Upper lobe of left lung (tissue), 6 donors: ENCODE results near the gene SERTAD1. TPM values are rescaled to one million over a fixed set of nuclear protein-coding genes. Genes with fewer than 3 reads are reported as not detected.
"Not testable (repeated sequence)": the region's sequence is repeated elsewhere in the genome, so short reads cannot be mapped to it uniquely, and the experiment has no call there.

ENCODE experiments used
- ATAC-seq, 2 donors: fragments of 200-7000 bp; cut with Tn5 transposase; one replicate each; pipeline ENCODE4 v1.9.1; 2022; ENCODE audit warnings: mild to moderate bottlenecking in 2 of 2, moderate library complexity in 2 of 2; ENCODE audit not compliant: low FRiP score in 2 of 2
- DNase-seq, 2 donors: peaks; one replicate each; pipeline ENCODE4 v3.0.0-alpha.2; 2019 to 2020
- H3K27ac ChIP-seq, 4 donors: fragments of 200-600 bp; sonication (generic); one replicate each; pipeline ENCODE4 v1.5.1; 2016 to 2019
- H3K27me3 ChIP-seq, 4 donors: fragments of 200-600 bp; sonication (generic); one replicate each; pipeline ENCODE4 v1.5.1; 2017 to 2019
- H3K36me3 ChIP-seq, 4 donors: fragments of 200-600 bp; sonication (generic); one replicate each; pipeline ENCODE4 v1.5.1; 2016 to 2019
- H3K4me1 ChIP-seq, 4 donors: fragments of 200-600 bp; sonication (generic); one replicate each; pipeline ENCODE4 v1.5.1; 2018 to 2019
- H3K4me3 ChIP-seq, 4 donors: fragments of 200-600 bp; sonication (generic); one replicate each; pipeline ENCODE4 v1.5.1; 2017 to 2019; ENCODE audit warnings: mild to moderate bottlenecking in 2 of 4, moderate library complexity in 1 of 4
- H3K9me3 ChIP-seq, 4 donors: fragments of 200-600 bp; sonication (generic); one replicate each; pipeline ENCODE4 v1.5.1; 2018 to 2019
- CTCF ChIP-seq, 6 experiments: fragments of 450-650 bp in 4 of 6; fragments of 200-600 bp in 2 of 6; sonication (generic) in 2 of 6; IDR thresholded peaks; one replicate each; pipeline ENCODE4 v1.5.1; 2016 to 2019; ENCODE audit warnings: antibody characterized with exemption in 6 of 6
- EP300 ChIP-seq, 4 donors: sonication (generic); formaldehyde crosslinking; IDR thresholded peaks; one replicate each; pipeline ENCODE4 v1.5.1; 2017; ENCODE audit warnings: antibody characterized with exemption in 4 of 4, control low read depth in 2 of 4
- POLR2A ChIP-seq, 4 donors: fragments of 450-650 bp; IDR thresholded peaks; one replicate each; pipeline ENCODE4 v1.5.1; 2016 to 2017; ENCODE audit warnings: antibody characterized with exemption in 4 of 4, mild to moderate bottlenecking in 2 of 4
- POLR2AphosphoS5 ChIP-seq, 2 donors: sonication (generic); formaldehyde crosslinking; IDR thresholded peaks; one replicate each; pipeline ENCODE4 v1.5.1; 2017; ENCODE audit warnings: antibody characterized with exemption in 2 of 2
- WGBS, 2 donors: methylation state at CpG; one replicate each; pipeline ENCODE4 v1.1.5; 2017 to 2018; 5-methylcytosine and 5-hydroxymethylcytosine counted together
- total RNA-seq, 6 donors: library from RNA; depleted of rRNA in 4 of 6; stranded (reverse); fragments of >200 nt in 4 of 6; gene quantifications; one replicate each; pipeline versions ENCODE4 v1.1.0 to v1.2.1, GENCODE V29; 2016 to 2021
- donor health status: DM: no; HTN: no; CAD: no; lungs with moderate emphysema.
- donor health status: DM: no; HTN: yes; CAD: no; lungs with severe emphysema.

Gene SERTAD1
- total RNA-seq, 6 donors from 2014 or later = 2.1 to 37.5 (median 18.4) TPM

DNA sequence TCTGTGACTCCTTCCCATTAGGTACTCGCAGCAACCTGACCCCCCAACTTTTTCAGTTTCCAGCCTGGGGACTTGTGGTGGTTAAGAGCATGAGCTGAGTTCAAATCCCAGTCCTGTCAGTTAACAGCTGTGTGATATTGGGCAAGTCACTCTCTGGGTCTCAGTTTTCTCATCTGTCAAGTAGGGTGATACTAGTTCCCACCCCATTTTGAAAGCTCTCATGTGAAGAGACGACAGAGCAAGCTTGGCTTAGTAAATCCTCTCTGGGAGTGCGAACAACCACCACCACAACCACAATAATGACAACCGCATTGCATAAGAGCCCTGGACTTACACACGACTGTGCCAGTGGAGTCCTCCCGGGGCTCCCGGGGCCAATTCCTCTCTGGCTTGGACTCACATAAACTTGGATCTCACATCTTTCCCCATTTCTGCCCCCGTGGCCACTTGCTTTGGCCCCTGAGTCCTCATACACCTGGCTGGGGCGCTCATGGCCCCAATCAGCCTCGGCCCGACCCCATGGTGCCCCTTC is 39.3 kb upstream of the SERTAD1 start:
- Histone ChIP-seq H3K4me3 (peak overlapping the region; percentile 70 to 85 (median 78)), H3K36me3 (no peaks in the 10 kb centered on the region), H3K27me3 (peaks cover 0 to 6% (median 3%) of the 10 kb centered on the region in 4 donors), H3K27ac (peak overlapping the region; percentile 93 to 99 (median 94)), H3K4me1 (peaks cover 28 to 56% (median 34%) of the 10 kb centered on the region in 4 donors), H3K9me3 (no peaks in the 10 kb centered on the region)
- 11 to 16% methylated on average over 11 of the region's 11 CpGs for WGBS, 2 donors
- peak; percentile 15 to 49 for ATAC-seq
- no peak for TF ChIP-seq POLR2A (IDR thresholded peaks at IDR 0.05)
- TF ChIP-seq POLR2AphosphoS5 (IDR thresholded peaks at IDR 0.05) = no peak
- TF ChIP-seq CTCF (IDR thresholded peaks at IDR 0.05) = no peak
- TF ChIP-seq EP300 (IDR thresholded peaks at IDR 0.05) = no peak
- DNase-seq = peak in 1 of 2 donors; percentile 68

- peak in 1 of 2 donors; percentile 91 for DNase-seq
- peak overlapping the region; percentile 70 to 85 (median 78) for H3K4me3 ChIP-seq
- H3K4me1 ChIP-seq = peaks cover 28 to 56% (median 34%) of the 10 kb centered on the region in 4 donors
- 19 to 26% methylated on average over 10 to 11 of the region's 11 CpGs for WGBS, 2 donors
- H3K27ac ChIP-seq = peak overlapping the region; percentile 93 to 99 (median 94)
- no peaks in the 10 kb centered on the region for H3K36me3 ChIP-seq
- peaks cover 0 to 6% (median 3%) of the 10 kb centered on the region in 4 donors for H3K27me3 ChIP-seq
- TF ChIP-seq CTCF (IDR thresholded peaks at IDR 0.05) (peak; percentile 78 to 93 (median 90)), EP300 (IDR thresholded peaks at IDR 0.05) (no peak), POLR2A (IDR thresholded peaks at IDR 0.05) (peak in 1 of 4 donors; percentile 55), POLR2AphosphoS5 (IDR thresholded peaks at IDR 0.05) (peak in 1 of 2 donors; percentile 34)
- ATAC-seq = peak; percentile 68 to 75
- H3K9me3 ChIP-seq = no peaks in the 10 kb centered on the region
These were observed 38.5 kb upstream of the SERTAD1 start for GRCh38 chr19:40464059-40465024.

- Histone ChIP-seq H3K4me3 (peak overlapping the region in 3 of 4 donors; percentile 70 to 85 (median 78)), H3K27ac (peak overlapping the region; percentile 93 to 99 (median 94)), H3K4me1 (peaks cover 28 to 56% (median 34%) of the 10 kb centered on the region in 4 donors)
- DNase-seq (peak in 1 of 2 donors; percentile 82), ATAC-seq (peak in 1 of 2 donors; percentile 6)
- not testable (repeated sequence) for H3K9me3 ChIP-seq, H3K36me3 ChIP-seq, H3K27me3 ChIP-seq
- peak in 1 of 4 donors; percentile 16 for TF ChIP-seq POLR2A (IDR thresholded peaks at IDR 0.05)
- peak in 1 of 2 donors; percentile 31 for TF ChIP-seq POLR2AphosphoS5 (IDR thresholded peaks at IDR 0.05)
- 41 to 69% methylated on average over 12 of the region's 12 CpGs for WGBS, 2 donors
These were observed 37.8 kb upstream of the SERTAD1 start for GRCh38 chr19:40463587-40464037.

DNA sequence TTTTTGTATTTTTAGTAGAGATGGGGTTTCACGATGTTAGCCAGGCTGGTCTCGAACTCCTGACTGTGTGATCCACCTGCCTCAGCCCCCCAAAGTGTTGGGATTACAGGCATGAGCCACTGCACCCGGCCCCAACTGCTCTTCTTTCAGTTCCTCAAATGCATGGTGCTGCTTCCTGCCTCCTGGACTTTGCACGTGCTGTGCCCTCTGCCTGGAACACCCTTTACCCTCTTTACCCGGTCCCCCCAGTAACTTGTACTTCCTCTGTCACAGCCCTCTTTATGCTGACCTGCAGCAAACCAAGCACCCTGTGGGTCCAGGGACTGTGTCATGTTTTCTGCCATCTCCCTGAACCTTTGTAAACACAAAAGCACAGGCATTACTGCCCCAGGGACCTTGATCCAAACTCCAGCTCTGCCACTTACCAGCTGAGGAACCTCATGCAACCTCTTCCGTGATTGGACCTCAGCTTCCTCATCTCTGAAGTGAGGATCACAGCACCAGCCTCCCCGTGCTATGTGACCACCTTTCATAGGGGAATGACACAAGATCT is 36.0 kb upstream of the SERTAD1 start:
- DNase-seq (peak in 1 of 2 donors; percentile 55), ATAC-seq (peak in 1 of 2 donors; percentile 2)
- Histone ChIP-seq H3K27me3 (no peaks in the 10 kb centered on the region), H3K4me3 (no peak overlapping the region), H3K36me3 (peaks cover 4 to 17% (median 15%) of the 10 kb centered on the region in 4 donors), H3K4me1 (peaks cover 22 to 48% (median 27%) of the 10 kb centered on the region in 4 donors), H3K9me3 (no peaks in the 10 kb centered on the region), H3K27ac (peak overlapping the region in 2 of 4 donors; percentile 10 to 54)
- no peak for TF ChIP-seq CTCF (IDR thresholded peaks at IDR 0.05)
- TF ChIP-seq POLR2AphosphoS5 (IDR thresholded peaks at IDR 0.05) = peak in 1 of 2 donors; percentile 24
- peak in 1 of 4 donors; percentile 13 for TF ChIP-seq POLR2A (IDR thresholded peaks at IDR 0.05)
- peak in 1 of 4 donors; percentile 18 for TF ChIP-seq EP300 (IDR thresholded peaks at IDR 0.05)
- WGBS, 2 donors = 60 to 64% methylated on average over 7 of the region's 7 CpGs
